IMR-90 (cell line): ENCODE results near the gene OR1S1. TPM values are rescaled to one million over a fixed set of nuclear protein-coding genes. Genes with fewer than 3 reads are reported as not detected.

Experiments
- ATAC-seq: fragments of 200-7000 bp; cut with Tn5 transposase; 2 replicates; pipeline ENCODE4 v1.9.1; 2020; ENCODE audit warnings: low read depth, mild to moderate bottlenecking, moderate library complexity
- BruUV-seq: library from RNA; stranded (reverse); fragments of 400-500 nt; replicated peaks from 2 replicates; lab custom pipeline; 2021; lab: Mats Ljungman, UMichigan
- CTCF ChIA-PET: fragments of 300-600 bp; formaldehyde crosslinking; extraction: SDS; loops from one replicate; lab custom pipeline; 2021; ENCODE audit warnings: antibody characterized with exemption; lab: Yijun Ruan, JAX
- POLR2A ChIA-PET: fragments of 300-600 bp; sonication (Branson Sonifier 250); formaldehyde crosslinking; loops from one replicate; lab custom pipeline; 2022; ENCODE audit warnings: antibody characterized with exemption; ENCODE audit not compliant: unreplicated experiment; lab: Charles Lee
- DNase-seq: peaks from one replicate; pipeline ENCODE4 v3.0.0; 2013
- H2AFZ ChIP-seq: replicated peaks from 2 replicates; pipeline ENCODE3; 2013; ENCODE audit warnings: low read length, mild to moderate bottlenecking; ENCODE audit not compliant: poor library complexity
- H2AK5ac ChIP-seq: 2 replicates; pipeline ENCODE4 v1.6.1; 2013; ENCODE audit warnings: low read depth, low read length, inconsistent platforms
- H2AK9ac ChIP-seq: replicated peaks from 2 replicates; pipeline ENCODE3; 2013; ENCODE audit warnings: mild to moderate bottlenecking, low read depth, low read length, moderate library complexity; ENCODE audit not compliant: poor library complexity
- H2BK120ac ChIP-seq: 2 replicates; pipeline ENCODE4 v1.6.1; 2013; ENCODE audit warnings: low read depth, low read length, inconsistent platforms
- H2BK15ac ChIP-seq: 3 replicates; pipeline ENCODE4 v1.6.1; 2013; ENCODE audit warnings: low read depth, low read length, inconsistent platforms
- H2BK20ac ChIP-seq: 2 replicates; pipeline ENCODE4 v1.6.1; 2013; ENCODE audit warnings: low read depth, mild to moderate bottlenecking, inconsistent platforms, low read length, moderate library complexity
- H2BK5ac ChIP-seq: 2 replicates; pipeline ENCODE4 v1.6.1; 2013; ENCODE audit warnings: mild to moderate bottlenecking, low read depth, low read length, inconsistent platforms; ENCODE audit not compliant: poor library complexity, severe bottlenecking
- H3K14ac ChIP-seq: replicated peaks from 2 replicates; pipeline ENCODE4 v1.6.1; 2013; ENCODE audit warnings: low read depth, low read length, inconsistent platforms
- H3K18ac ChIP-seq: 2 replicates; pipeline ENCODE4 v1.6.1; 2013; ENCODE audit warnings: low read depth, low read length, control low read depth
- H3K23ac ChIP-seq: 2 replicates; pipeline ENCODE4 v1.6.1; 2013; ENCODE audit warnings: low read depth, low read length, inconsistent platforms
- H3K27ac ChIP-seq: 2 replicates; pipeline ENCODE4 v1.5.1; 2013; ENCODE audit warnings: mild to moderate bottlenecking, control low read depth, low read length; ENCODE audit not compliant: insufficient read depth
- H3K27me3 ChIP-seq: 2 replicates; pipeline ENCODE4 v1.6.1; 2013; ENCODE audit warnings: low read length; ENCODE audit not compliant: control insufficient read depth, insufficient read depth
- H3K36me3 ChIP-seq: 2 replicates; pipeline ENCODE4 v1.6.1; 2013; ENCODE audit warnings: low read length, mixed read lengths; ENCODE audit not compliant: control insufficient read depth, insufficient read depth
- H3K4ac ChIP-seq: 2 replicates; pipeline ENCODE4 v1.6.1; 2013; ENCODE audit warnings: low read depth, low read length, inconsistent platforms
- H3K4me1 ChIP-seq: 2 replicates; pipeline ENCODE4 v1.6.1; 2013; ENCODE audit warnings: low read length, mixed read lengths; ENCODE audit not compliant: control insufficient read depth, insufficient read depth
- H3K4me2 ChIP-seq: 2 replicates; pipeline ENCODE4 v1.6.1; 2013; ENCODE audit warnings: low read depth, mild to moderate bottlenecking, control low read depth, low read length, moderate library complexity
- H3K4me3 ChIP-seq: 2 replicates; pipeline ENCODE4 v1.5.1; 2013; ENCODE audit warnings: low read depth, mild to moderate bottlenecking, control low read depth, low read length, moderate library complexity; ENCODE audit not compliant: insufficient read depth
- H3K56ac ChIP-seq: 2 replicates; pipeline ENCODE4 v1.6.1; 2013; ENCODE audit warnings: low read length, inconsistent platforms; ENCODE audit not compliant: insufficient read depth; ENCODE audit errors: extremely low read depth
- H3K79me1 ChIP-seq, 2 experiments: 2 replicates each; pipeline ENCODE4 v1.6.1; 2013; ENCODE audit warnings: low read length in 2 of 2, inconsistent platforms in 1 of 2, low read depth in 1 of 2
- H3K9ac ChIP-seq: 2 replicates; pipeline ENCODE4 v1.6.1; 2013; ENCODE audit warnings: low read depth, low read length, control low read depth
- H3K9me1 ChIP-seq: 2 replicates; pipeline ENCODE4 v1.6.1; 2013; ENCODE audit warnings: low read length, inconsistent platforms; ENCODE audit not compliant: insufficient read depth
- H3K9me3 ChIP-seq: 2 replicates; pipeline ENCODE4 v1.6.1; 2013; ENCODE audit warnings: low read length; ENCODE audit not compliant: control insufficient read depth, insufficient read depth
- H4K20me1 ChIP-seq: 2 replicates; pipeline ENCODE4 v1.6.1; 2013; ENCODE audit warnings: low read length, inconsistent platforms; ENCODE audit not compliant: insufficient read depth
- H4K5ac ChIP-seq: 2 replicates; pipeline ENCODE4 v1.6.1; 2013; ENCODE audit warnings: mild to moderate bottlenecking, low read depth, low read length, control low read depth
- H4K8ac ChIP-seq, 2 experiments: 2 replicates each; pipeline ENCODE4 v1.6.1; 2013; ENCODE audit warnings: low read depth in 2 of 2, low read length in 2 of 2, control low read depth in 1 of 2, inconsistent platforms in 1 of 2
- H4K91ac ChIP-seq: 2 replicates; pipeline ENCODE4 v1.6.1; 2013; ENCODE audit warnings: low read depth, low read length, inconsistent platforms; ENCODE audit not compliant: insufficient read depth
- BHLHE40 ChIP-seq: fragments of 150-350 bp; IDR thresholded peaks from 2 replicates; pipeline ENCODE4 v1.6.1; 2016; ENCODE audit warnings: mild to moderate bottlenecking, low read depth, low read length
- CEBPB ChIP-seq: IDR thresholded peaks from 2 replicates; pipeline ENCODE4 v1.6.1; 2012; ENCODE audit warnings: low read depth, low read length, improper control_type of control experiment
- CHD1 ChIP-seq: IDR thresholded peaks from 2 replicates; pipeline ENCODE4 v1.6.1; 2012; ENCODE audit warnings: low read depth, low read length, improper control_type of control experiment
- CTCF ChIP-seq: conservative IDR thresholded peaks from 2 replicates; pipeline ENCODE4 v1.5.1; 2012; ENCODE audit warnings: mild to moderate bottlenecking, low read depth, low read length, improper control_type of control experiment
- ELK1 ChIP-seq: fragments of 150-350 bp; IDR thresholded peaks from 2 replicates; pipeline ENCODE4 v1.6.1; 2016; ENCODE audit warnings: low read depth, mild to moderate bottlenecking, low read length, moderate library complexity, borderline replicate concordance
- FOS ChIP-seq: fragments of 150-350 bp; IDR thresholded peaks from 2 replicates; pipeline ENCODE4 v1.6.1; 2016; ENCODE audit warnings: low read depth, low read length
- MAFK ChIP-seq: IDR thresholded peaks from 2 replicates; pipeline ENCODE4 v1.6.1; 2012; ENCODE audit warnings: low read depth, low read length, improper control_type of control experiment
- MAZ ChIP-seq: IDR thresholded peaks from 2 replicates; pipeline ENCODE4 v1.6.1; 2012; ENCODE audit warnings: low read depth, mild to moderate bottlenecking, low read length, improper control_type of control experiment, moderate library complexity, borderline replicate concordance
- MXI1 ChIP-seq: IDR thresholded peaks from 2 replicates; pipeline ENCODE4 v1.6.1; 2012; ENCODE audit warnings: low read depth, mild to moderate bottlenecking, low read length, moderate library complexity, borderline replicate concordance
- NFE2L2 ChIP-seq: fragments of 150-350 bp; IDR thresholded peaks from 2 replicates; pipeline ENCODE4 v1.6.1; 2016; ENCODE audit warnings: low read depth, mild to moderate bottlenecking, low read length
- POLR2A ChIP-seq: IDR thresholded peaks from 2 replicates; pipeline ENCODE4 v1.6.1; 2012; ENCODE audit warnings: mild to moderate bottlenecking, low read depth, low read length
- RAD21 ChIP-seq: IDR thresholded peaks from 2 replicates; pipeline ENCODE4 v1.6.1; 2012; ENCODE audit warnings: low read length, improper control_type of control experiment
- RCOR1 ChIP-seq: IDR thresholded peaks from 2 replicates; pipeline ENCODE4 v1.6.1; 2012; ENCODE audit warnings: mild to moderate bottlenecking, low read length, improper control_type of control experiment; ENCODE audit not compliant: insufficient replicate concordance
- RFX5 ChIP-seq: IDR thresholded peaks from 2 replicates; pipeline ENCODE4 v1.8.0; 2012; ENCODE audit warnings: low read depth, mild to moderate bottlenecking, low read length, moderate library complexity
- SMC3 ChIP-seq: fragments of 150-350 bp; IDR thresholded peaks from 2 replicates; pipeline ENCODE4 v1.6.1; 2016; ENCODE audit warnings: low read depth, mild to moderate bottlenecking, antibody characterized with exemption, low read length, moderate library complexity
- USF2 ChIP-seq: fragments of 150-350 bp; IDR thresholded peaks from 2 replicates; pipeline ENCODE4 v1.6.1; 2017; ENCODE audit warnings: mild to moderate bottlenecking, antibody characterized with exemption, low read length, low read depth
- WGBS, 2 experiments: methylation state at CpG; one replicate each; pipeline versions ENCODE4 v1.1.5 to v1.1.7; 2013; ENCODE audit warnings: missing lambda C conversion rate in 2 of 2; ENCODE audit not compliant: insufficient read length in 1 of 2; ENCODE audit errors: extremely low coverage in 2 of 2; 5-methylcytosine and 5-hydroxymethylcytosine counted together
- dilution Hi-C: fragments of 300-500 bp; cut with HindIII; formaldehyde crosslinking; loops from one replicate; pipeline ENCODE4 v1.14.3; 2018; ENCODE audit warnings: low sequenced_read_pairs; ENCODE audit not compliant: unreplicated experiment
- in situ Hi-C: fragments of 300-500 bp; cut with MboI; formaldehyde crosslinking; loops from 3 replicates; pipeline ENCODE4 v1.14.3; 2019; ENCODE audit warnings: low sequenced_read_pairs, inconsistent platforms, mixed read lengths
- intact Hi-C: fragments of 100-400 bp; cut with micrococcal nuclease; formaldehyde crosslinking; loops from 2 replicates; pipeline ENCODE4 v1.10.0; 2022
- polyA plus RNA-seq, 3 experiments: library from polyadenylated mRNA; depleted of rRNA; stranded (reverse); fragments of >200 nt; gene quantifications; 2 replicates each; pipeline ENCODE4 v1.2.3, GENCODE V29; 2012; ENCODE audit warnings: low replicate concordance in 1 of 3
- total RNA-seq: library from RNA; depleted of rRNA; stranded (reverse); fragments of >200 nt; gene quantifications from 2 replicates; pipeline ENCODE4 v1.2.3, GENCODE V29; 2012

Gene OR1S1
- total and polyA plus RNA-seq, 2 of the 4 experiments (the other 2 are of a cell fraction) = not detected

- Histone ChIP-seq H2AK9ac (no peak overlapping the region), H3K36me3 (no peaks in the 10 kb centered on the region), H2AFZ (no peak overlapping the region), H2AK5ac (no peak overlapping the region), H4K5ac (no peak overlapping the region), H3K18ac (no peak overlapping the region), H3K79me1 (no peaks in the 10 kb centered on the region), H2BK120ac (no peak overlapping the region), H4K8ac (no peak overlapping the region), H3K14ac (no peak overlapping the region), H3K27ac (no peak overlapping the region), H3K27me3 (peaks cover 6% of the 10 kb centered on the region), H3K4me1 (no peaks in the 10 kb centered on the region), H3K56ac (no peak overlapping the region), H3K9ac (no peak overlapping the region), H3K23ac (no peak overlapping the region), H3K4me3 (no peak overlapping the region), H3K9me1 (no peaks in the 10 kb centered on the region), H3K9me3 (no peaks in the 10 kb centered on the region), H2BK5ac (no peak overlapping the region), H3K4me2 (no peak overlapping the region), H2BK20ac (no peak overlapping the region), H3K4ac (no peak overlapping the region), H2BK15ac (no peak overlapping the region), H4K91ac (no peak overlapping the region), H4K20me1 (no peaks in the 10 kb centered on the region)
- in situ Hi-C loops = no loop called here
- 80% methylated on average over 1 of the region's 6 CpGs; no CpG with 5 or more reads in 1 of the 2 experiments for WGBS, 2 experiments
- ATAC-seq (no peak), DNase-seq (no peak)
- BruUV-seq = no TSS peak
- dilution Hi-C loops = no loop called here
- TF ChIP-seq MAZ (no peak), NFE2L2 (no peak), BHLHE40 (no peak), SMC3 (no peak), USF2 (no peak), CEBPB (no peak), RCOR1 (no peak), CHD1 (no peak), ELK1 (no peak), MAFK (no peak), RAD21 (no peak), MXI1 (no peak), POLR2A (no peak), FOS (no peak), CTCF (no peak), RFX5 (no peak)
- intact Hi-C loops = no loop called here
- ChIA-PET POLR2A (no interaction called here), CTCF (interaction anchor here (1.2 kb wide), 1 partner anchor 10 kb away, joined by 3 read pairs; the partner anchor contains the start of gene OR9Q2)
These were observed 34.1 kb upstream of the OR1S1 start for GRCh38 chr11:58178444-58178843.
